ENCODE results near the gene LMOD1.

The LMOD1 gene

DNA sequence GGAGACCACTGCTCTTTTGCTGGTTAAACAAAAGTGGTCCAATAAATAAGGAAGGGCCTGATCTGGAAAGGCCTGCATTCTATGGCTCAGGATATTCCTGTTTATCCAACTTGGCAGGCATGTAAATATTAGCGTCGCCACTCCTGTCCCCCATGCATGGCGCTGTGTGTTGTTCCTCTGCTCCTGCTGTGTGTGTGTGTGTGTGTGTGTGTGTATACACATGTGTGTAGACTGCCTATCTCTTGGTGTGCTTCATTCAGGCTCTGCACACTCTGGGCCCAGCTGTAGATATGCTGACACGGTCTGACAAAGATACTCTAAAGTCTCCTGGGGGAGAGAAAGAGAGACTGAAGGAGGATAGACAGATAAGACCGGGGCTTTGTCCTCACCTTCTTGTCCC, 6.8 kb downstream of the LMOD1 start:
- no peak for DNase-seq
- TF ChIP-seq POLR2A (IDR thresholded peaks at IDR 0.05; ENCODE audit: low read length), result no peak
- TF ChIP-seq GATA1 (IDR thresholded peaks at IDR 0.05; ENCODE audit: low read depth, low read length), result no peak

DNA sequence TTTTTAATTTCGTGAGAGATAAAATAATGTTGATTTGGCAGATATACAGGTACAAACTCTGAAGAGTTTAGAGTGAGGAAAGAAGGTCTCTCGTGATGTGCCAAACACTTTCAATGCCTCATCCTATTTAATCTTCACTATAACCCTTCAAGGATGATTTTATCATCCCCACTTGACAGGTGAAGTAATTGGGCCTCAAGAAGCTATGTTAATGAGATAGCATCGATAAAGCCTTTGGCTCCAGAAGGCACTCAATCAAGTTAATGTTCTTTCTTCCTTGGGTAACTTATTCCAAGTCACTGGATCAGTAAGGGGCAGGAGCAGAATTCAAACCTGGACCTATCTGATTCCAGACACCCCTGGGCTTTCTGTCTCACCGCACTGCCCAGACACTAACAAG, 7.2 kb downstream of the LMOD1 start:
- no peak for DNase-seq
- no peak for TF ChIP-seq GATA1 (IDR thresholded peaks at IDR 0.05; ENCODE audit: low read depth, low read length)

DNA sequence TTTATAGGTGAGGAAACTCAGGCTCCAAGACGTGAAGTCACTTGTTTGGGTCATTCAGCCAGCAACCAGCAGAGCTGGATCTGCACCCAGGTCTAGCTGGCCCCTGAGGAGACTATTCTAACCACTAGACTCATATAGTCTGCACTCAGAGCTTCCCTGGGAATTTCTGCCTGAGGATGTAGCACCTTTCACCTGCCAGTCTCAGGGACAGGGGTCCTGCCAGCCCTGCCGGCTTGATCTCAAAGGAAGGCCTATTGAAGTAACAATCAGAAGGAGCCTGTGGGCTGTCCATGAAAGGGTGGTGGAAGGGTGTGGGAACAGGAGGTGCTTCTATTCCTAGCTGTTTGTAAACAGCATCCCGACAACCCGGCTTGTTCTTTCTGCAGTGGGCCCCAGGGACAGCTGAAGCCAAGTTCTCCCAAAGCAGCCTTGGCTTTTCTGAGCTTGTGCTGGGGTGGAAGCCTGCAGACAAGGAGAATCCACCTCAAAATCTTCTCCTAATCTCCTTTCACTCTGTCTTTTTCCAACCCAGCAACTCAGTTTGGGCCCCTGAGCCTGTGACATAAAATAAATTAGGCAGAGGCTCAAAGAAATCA, 7.8 kb downstream of the LMOD1 start:
- no peak for DNase-seq
- TF ChIP-seq POLR2A (IDR thresholded peaks at IDR 0.05; ENCODE audit: low read length) (no peak), GATA1 (IDR thresholded peaks at IDR 0.05; ENCODE audit: low read depth, low read length) (no peak)

DNA sequence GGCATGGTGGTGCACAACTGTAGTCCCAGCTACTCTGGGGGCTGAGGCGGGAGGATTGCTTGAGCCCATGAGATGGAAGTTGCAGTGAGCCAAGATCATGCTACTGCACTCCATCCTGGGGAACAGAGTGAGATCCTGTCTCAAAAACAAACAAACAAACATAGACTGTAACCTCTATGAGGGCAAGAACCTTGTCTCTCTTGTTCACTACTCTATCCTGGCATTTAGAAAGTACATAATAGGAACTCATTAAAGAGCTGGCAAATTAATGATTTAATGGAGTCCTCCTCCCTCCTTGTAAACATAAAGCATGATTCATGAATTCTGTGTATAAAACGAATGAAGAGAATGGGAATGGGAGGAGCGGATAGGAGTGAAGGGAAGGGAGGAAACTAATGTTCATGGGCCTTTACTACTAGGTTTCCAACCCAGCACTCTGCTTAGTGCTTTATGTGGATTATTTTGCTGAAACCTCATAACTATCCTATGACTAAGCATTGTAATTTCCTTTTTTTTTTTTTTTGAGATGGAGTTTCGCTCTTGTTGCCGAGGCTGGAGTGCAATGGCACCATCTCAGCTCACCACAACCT, 8.6 kb downstream of the LMOD1 start:
- no peak for DNase-seq
- TF ChIP-seq GATA1 (IDR thresholded peaks at IDR 0.05; ENCODE audit: low read depth, low read length) (no peak), POLR2A (IDR thresholded peaks at IDR 0.05; ENCODE audit: low read length) (no peak)

DNA sequence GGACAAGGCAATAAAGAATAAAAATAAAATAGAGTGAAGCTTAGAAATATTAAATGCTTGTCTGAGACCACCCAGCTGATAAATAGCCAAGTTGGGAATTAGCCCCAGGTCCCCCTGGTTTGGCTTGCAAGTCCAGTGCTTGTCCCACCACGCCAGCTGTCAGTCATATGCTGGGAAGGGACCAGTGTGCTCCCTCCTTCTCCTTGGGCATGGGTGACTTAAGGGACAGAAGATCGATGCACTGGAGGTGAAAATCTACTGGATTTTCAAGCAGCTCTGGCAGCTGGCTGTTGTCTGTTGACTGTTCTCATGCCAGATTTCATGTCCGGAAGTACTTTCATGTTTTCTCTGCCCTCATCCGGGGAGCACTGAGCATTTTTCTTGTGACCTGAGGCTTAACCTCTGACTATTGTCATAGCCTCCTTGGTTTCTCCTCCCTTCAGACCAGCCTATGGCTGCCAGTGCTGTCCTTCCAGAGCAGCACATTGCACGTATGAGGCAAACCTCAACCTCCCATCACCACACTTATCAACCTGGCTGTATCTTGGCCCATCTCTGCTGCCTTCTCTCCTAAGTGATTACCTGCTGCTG, 12.4 kb downstream of the LMOD1 start:
- TF ChIP-seq GATA1 (IDR thresholded peaks at IDR 0.05; ENCODE audit: low read depth, low read length) (no peak), POLR2A (IDR thresholded peaks at IDR 0.05; ENCODE audit: low read length) (no peak)
- no peak for DNase-seq

DNA sequence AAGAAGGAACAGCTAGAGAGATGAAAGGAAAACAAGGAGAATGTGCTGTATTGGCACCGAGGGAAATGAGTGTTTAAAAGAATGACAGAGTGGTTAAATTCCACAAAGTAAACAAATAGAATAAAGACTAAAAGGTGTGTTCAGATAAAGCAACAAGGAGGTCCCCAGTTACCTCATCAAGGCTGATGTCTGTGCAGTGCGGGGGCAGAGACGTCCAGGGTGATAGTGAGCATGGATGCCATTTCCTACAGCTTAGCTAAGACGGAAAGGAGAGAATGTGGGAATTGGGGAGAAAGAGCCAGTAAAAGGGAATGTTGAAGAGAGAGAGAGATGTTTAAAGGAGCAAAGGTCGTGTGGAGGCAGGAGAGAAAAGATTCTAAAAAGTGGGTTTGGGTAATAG, 15.5 kb downstream of the LMOD1 start:
- no peak for DNase-seq
- no peak for TF ChIP-seq GATA1 (IDR thresholded peaks at IDR 0.05; ENCODE audit: low read depth, low read length)

DNA sequence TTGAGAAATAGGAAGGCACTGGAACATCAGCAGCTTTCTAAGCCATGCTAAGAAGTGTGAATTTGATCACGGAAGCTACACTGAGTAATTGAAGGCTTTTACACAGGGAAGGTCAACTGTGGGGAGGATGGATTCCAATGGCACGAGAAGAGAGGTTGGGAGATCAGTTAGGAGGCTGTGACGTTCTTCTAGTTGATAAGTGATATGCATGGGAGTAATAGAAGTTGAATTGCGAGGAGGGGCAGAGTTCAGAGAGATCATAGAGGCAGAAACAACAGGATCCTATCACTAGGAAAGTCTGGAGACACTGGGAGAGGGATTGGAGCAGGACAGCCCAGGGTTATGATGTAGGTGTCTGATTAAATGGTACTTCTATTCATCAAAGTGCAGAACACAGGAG, 16.2 kb downstream of the LMOD1 start:
- DNase-seq, result no peak
- no peak for TF ChIP-seq GATA1 (IDR thresholded peaks at IDR 0.05; ENCODE audit: low read depth, low read length)
- TF ChIP-seq POLR2A (IDR thresholded peaks at IDR 0.05; ENCODE audit: low read length), result no peak

DNA sequence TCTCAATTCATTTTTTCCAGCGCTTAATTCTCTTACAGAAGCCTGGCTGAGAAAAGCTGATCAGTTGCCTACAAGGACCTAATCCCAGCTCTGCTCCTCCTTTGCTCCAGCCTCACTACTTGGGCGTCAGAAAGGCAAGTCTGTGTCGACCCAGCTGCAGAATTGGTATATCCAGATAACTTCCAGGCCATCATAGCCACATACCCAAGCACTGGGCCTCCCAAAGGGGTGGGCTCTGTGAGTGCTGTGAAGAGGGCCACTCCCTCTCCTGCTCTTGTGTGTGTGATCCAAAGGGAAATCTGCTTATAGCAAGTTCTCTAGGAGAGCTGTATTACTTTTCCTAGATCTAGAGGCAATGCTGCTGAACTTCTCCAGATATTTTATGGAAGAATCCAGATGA, 18.1 kb downstream of the LMOD1 start:
- TF ChIP-seq POLR2A (IDR thresholded peaks at IDR 0.05; ENCODE audit: low read length) (no peak), GATA1 (IDR thresholded peaks at IDR 0.05; ENCODE audit: low read depth, low read length) (no peak)
- no peak for DNase-seq

DNA sequence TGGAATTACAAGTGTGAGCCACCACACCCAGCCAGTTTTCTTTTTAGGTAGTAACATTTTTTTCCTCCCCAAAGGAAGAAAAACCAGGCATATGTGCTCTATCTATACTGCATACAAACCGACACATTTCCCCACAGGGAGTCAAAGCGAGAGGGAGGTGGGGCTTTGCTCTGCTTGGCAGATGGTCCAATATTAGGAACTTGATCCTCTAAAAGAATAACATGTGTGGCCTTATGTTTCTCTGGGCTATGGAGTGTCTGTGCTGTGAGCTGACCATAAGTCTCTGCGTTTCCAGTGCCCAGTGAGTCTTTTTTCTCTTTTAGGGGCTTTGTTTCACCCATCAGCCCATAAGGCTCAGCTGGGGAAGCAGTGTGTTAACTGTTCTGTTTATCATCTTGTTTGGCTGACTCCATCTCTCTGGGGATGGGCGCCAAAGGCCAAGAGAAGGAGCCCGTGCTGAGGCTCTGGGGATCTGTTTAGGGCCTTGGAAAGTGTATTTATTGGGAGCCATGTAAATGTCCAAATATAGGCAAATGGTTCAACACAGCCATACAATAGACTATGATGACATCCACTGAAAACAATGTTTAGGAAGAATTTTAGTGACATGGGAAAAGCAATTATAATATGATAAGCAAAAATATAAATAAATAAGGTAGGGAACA, 20.2 kb downstream of the LMOD1 start:
- TF ChIP-seq POLR2A (IDR thresholded peaks at IDR 0.05; ENCODE audit: low read length) (no peak), GATA1 (IDR thresholded peaks at IDR 0.05; ENCODE audit: low read depth, low read length) (no peak)
- DNase-seq, result no peak

DNA sequence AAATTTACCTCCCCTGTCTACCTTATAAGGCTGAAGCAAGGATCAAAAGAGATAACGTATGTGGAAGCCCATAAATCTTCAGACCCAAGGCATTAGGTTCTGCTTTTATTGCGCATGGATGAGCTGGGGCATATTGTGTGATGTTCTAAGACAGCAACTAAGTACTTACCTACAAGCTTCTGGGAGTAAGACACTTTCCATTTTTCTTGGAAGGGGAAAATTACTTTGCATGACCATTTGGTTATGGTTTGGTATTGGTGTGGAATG, 21.1 kb downstream of the LMOD1 start:
- DNase-seq, result no peak

DNA sequence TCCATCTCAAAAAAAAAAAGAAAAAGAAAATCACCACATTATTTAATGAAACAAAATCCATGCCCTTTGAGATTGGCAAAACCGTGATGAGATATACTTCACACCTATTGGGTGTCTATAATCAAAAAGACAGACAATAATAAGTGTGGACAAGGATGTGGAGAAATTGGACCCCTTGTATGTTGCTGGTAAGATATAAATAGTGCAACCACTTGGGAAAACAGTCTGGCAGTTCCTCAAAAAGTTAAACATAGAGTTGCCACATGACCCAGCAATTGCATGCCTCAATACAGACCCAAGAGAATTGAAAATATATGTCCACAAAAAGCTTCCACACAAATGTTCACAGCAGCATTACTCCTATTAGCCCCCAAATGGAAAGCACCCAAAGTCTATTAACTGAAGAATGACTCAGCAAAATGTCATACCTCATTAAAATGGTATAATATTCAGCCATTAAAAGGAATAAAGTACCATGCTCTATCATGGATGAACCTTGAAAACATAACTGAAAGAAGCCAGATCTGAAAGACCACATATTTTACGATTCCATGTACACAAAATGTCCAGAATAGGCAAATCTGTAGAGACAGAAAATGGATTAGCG, 24.3 kb downstream of the LMOD1 start:
- TF ChIP-seq POLR2A (IDR thresholded peaks at IDR 0.05; ENCODE audit: low read length) (no peak), GATA1 (IDR thresholded peaks at IDR 0.05; ENCODE audit: low read depth, low read length) (no peak)
- no peak for DNase-seq

More for the DNA sequence above, 21.1 kb downstream of the LMOD1 start:
- no peak for TF ChIP-seq GATA1 (IDR thresholded peaks at IDR 0.05; ENCODE audit: low read depth, low read length)
- TF ChIP-seq POLR2A (IDR thresholded peaks at IDR 0.05; ENCODE audit: low read length), result no peak

DNA sequence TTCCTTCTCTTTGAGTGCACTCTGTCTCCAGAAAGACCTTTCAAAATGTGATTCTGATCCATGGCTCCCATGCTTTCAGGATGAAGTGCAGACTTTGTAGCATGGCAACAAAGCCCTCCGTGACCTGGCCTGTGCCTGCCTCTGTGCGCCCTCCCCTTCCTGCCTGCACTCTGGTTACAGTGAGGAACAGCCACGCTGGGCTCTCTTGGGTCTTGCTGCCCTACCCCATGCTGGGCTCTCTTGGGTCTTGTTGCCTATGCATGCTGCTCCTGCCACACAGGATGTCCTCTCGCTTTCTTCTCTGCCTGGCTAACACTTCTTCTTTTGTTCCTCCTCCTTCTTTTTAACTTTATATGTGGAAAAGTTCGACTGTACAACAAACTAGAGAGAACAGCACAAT, 28.0 kb downstream of the LMOD1 start:
- no peak for DNase-seq
- TF ChIP-seq GATA1 (IDR thresholded peaks at IDR 0.05; ENCODE audit: low read depth, low read length) (no peak), POLR2A (IDR thresholded peaks at IDR 0.05; ENCODE audit: low read length) (no peak)

DNA sequence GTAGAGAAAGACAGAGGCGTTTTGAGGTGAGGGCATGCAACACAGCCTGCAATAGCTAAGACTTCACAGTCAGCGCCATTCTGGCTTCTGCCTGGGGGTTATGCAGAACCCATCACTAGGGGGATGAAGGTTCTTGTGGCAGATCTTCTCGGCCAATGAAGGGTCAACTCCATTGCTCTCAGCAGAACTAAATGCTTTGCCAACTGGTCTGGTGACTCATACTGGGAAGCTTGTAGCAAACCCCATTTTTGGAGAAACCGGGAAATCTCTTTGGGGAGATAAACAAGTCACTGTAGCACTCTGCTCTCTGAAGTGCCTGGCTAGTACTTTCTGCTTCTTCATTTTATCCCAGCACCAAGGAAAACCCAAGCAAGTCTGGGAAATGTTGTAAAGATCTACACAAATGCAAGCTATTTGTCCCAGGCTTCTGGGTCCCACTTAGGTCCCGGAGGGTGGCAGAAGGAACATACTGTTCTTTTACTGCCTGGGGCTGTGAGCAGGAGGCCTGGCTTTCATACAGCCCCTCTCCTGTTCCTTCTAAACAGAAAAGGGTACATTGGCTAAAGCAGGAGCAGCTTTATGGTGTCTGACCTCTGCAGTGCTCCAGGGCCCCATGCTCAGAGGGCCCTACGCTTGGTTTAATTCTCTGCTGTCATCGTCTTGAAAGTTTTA, 28.9 kb downstream of the LMOD1 start:
- no peak for DNase-seq
- TF ChIP-seq GATA1 (IDR thresholded peaks at IDR 0.05; ENCODE audit: low read depth, low read length), result no peak
- no peak for TF ChIP-seq POLR2A (IDR thresholded peaks at IDR 0.05; ENCODE audit: low read length)

DNA sequence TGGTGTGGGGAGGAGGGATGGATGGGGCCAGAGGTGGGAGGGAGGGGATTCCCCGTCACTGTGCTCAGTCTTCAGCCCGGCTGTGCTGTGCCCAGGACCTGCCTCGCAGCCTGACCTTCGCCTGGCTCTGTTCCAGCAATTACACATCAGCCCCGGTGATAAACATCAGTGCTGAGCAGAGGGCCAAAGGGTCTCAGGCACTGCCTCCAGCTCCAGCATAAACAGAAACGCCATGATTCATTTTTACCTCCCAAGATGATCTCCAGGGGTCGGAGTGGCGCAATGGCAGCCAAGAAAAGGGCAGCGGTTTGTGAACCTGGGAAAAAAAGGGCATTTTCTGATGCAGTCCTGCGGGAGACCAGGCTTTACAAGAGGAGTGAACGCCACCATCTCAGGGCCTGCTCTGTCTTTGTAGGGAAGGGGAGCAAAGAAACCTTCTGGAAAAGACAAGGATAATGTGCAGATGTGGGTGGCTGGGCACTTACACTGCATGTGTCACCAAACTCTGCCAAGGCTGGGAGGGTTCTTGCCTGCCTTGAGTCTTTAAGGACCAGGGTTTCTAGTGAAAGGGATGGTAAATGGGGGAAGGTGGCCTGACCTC, 29.6 kb downstream of the LMOD1 start:
- TF ChIP-seq POLR2A (IDR thresholded peaks at IDR 0.05; ENCODE audit: low read length) (no peak), GATA1 (IDR thresholded peaks at IDR 0.05; ENCODE audit: low read depth, low read length) (no peak)
- peak; percentile 25 to 44 for DNase-seq
